ENCODE data around the gene ADAT3. TPM values are rescaled to one million over a fixed set of nuclear protein-coding genes. Genes with fewer than 3 reads are reported as not detected.

ADAT3 gene
- total RNA-seq, 1 donor from 2014 or later, result 2.4 TPM

DNA sequence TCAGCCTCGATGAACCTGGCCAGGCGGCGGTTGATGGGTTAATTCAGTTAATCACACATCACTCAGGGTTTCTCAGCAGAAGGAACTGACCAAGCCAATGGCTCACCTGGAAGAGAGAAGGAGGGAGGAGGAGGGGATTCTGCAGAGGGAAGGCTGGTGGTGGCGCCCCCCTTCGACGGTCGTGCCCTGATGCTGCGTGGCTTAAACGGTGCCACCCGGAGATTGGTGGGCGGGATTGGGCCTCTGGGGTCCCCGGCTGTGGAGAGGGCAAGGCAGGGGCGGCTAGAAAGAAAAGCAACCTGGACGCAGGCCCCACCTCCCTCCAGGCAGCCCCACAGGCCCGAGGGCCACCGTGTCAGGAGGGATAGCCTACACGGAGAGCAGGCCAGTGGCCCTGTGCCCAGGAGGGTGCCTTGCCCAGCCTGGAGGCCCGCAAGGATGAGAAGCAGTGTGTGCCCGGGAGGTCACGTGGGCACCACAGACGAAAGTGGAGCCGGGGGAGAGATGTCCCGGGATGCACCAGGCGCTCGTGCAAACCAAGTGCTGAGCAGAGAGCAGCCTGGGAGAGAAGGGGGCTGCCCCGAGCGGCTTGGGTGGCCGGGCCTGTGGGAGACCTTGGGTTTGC lies 51.8 kb downstream of the ADAT3 start:
- TF ChIP-seq, protein P1, sequence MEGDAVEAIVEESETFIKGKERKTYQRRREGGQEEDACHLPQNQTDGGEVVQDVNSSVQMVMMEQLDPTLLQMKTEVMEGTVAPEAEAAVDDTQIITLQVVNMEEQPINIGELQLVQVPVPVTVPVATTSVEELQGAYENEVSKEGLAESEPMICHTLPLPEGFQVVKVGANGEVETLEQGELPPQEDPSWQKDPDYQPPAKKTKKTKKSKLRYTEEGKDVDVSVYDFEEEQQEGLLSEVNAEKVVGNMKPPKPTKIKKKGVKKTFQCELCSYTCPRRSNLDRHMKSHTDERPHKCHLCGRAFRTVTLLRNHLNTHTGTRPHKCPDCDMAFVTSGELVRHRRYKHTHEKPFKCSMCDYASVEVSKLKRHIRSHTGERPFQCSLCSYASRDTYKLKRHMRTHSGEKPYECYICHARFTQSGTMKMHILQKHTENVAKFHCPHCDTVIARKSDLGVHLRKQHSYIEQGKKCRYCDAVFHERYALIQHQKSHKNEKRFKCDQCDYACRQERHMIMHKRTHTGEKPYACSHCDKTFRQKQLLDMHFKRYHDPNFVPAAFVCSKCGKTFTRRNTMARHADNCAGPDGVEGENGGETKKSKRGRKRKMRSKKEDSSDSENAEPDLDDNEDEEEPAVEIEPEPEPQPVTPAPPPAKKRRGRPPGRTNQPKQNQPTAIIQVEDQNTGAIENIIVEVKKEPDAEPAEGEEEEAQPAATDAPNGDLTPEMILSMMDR (IDR thresholded peaks at IDR 0.05), result peak; percentile 34
- TF ChIP-seq EZH2 (IDR thresholded peaks at IDR 0.05) (no peak), EZH2phosphoT487 (IDR thresholded peaks at IDR 0.05) (no peak)
- Histone ChIP-seq H3K27me3 (no peaks in the 10 kb centered on the region), H3F3A (ENCODE audit: low read depth) (no peaks in the 10 kb centered on the region), H3K4me3 (no peak overlapping the region), H3K79me2 (ENCODE audit: low read depth) (peaks cover 93% of the 10 kb centered on the region), H2AFZ (replicated peaks) (no peak overlapping the region), H3K36me3 (no peaks in the 10 kb centered on the region), H3K4me2 (no peak overlapping the region), H3K9me3 (ENCODE audit: low read depth) (no peaks in the 10 kb centered on the region), H3K4me1 (peaks cover 12% of the 10 kb centered on the region), H3K9ac (peak overlapping the region; percentile 37), H3K27ac (no peak overlapping the region), H4K20me1 (ENCODE audit: low read depth) (peaks cover 96% of the 10 kb centered on the region)
- Mint-ChIP-seq H3K4me1 (peaks cover 13% of the 10 kb centered on the region), H3K36me3 (peaks cover 4% of the 10 kb centered on the region), H3K27ac (no peak overlapping the region), H3K27me3 (ENCODE audit: insufficient read depth, low read depth) (no peaks in the 10 kb centered on the region), H3K4me3 (no peak overlapping the region), H3K9me3 (no peaks in the 10 kb centered on the region)
- DNase-seq (ENCODE audit: low spot score), result peak; percentile 40

DNA sequence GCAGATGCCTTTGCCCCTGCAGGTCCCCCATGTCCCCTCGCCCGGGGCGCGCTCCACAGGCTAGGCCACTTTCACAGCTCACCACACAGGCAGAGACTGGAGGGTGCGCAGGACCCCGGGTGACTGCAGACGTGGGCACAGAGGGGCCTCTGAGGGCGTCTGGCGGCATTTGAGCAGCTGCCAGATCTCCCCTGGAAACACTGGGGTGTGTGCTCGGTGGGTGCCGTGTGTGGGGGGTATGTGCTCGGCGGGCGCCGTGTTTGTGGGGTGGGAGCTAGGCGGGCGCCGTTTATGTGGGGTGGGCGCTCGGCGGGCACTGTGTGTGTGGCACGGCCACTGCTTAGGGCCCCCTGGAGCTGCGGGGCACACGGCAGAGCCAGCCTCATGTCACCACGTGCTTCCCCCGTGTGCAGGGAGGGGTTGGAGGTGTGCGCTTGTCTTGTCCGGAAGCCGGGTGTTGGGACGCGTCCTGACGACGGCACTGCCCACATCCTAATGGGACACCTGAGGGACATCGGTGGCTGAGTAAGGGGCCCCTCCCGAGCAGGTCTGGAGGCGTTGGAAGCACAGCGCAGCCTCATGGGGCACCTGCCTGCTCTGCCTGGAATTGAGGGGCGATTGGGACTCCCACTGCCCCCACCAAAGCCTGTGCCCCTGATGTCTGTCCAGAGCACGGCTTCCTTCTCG lies 52.5 kb downstream of the ADAT3 start:
- Mint-ChIP-seq H3K4me3 (no peak overlapping the region), H3K9me3 (no peaks in the 10 kb centered on the region), H3K27me3 (ENCODE audit: insufficient read depth, low read depth) (no peaks in the 10 kb centered on the region), H3K4me1 (peaks cover 13% of the 10 kb centered on the region), H3K27ac (no peak overlapping the region), H3K36me3 (no peaks in the 10 kb centered on the region)
- no peak overlapping the region for H3K4me2 ChIP-seq
- peaks cover 12% of the 10 kb centered on the region for H3K4me1 ChIP-seq
- no peak for TF ChIP-seq EZH2phosphoT487 (IDR thresholded peaks at IDR 0.05)
- H3F3A ChIP-seq (ENCODE audit: low read depth), result no peaks in the 10 kb centered on the region
- peaks cover 91% of the 10 kb centered on the region for H4K20me1 ChIP-seq (ENCODE audit: low read depth)
- no peaks in the 10 kb centered on the region for H3K36me3 ChIP-seq
- peak overlapping the region; percentile 37 for H3K9ac ChIP-seq
- no peak overlapping the region for H3K4me3 ChIP-seq
- DNase-seq (ENCODE audit: low spot score), result no peak
- H3K27ac ChIP-seq, result no peak overlapping the region
- H3K79me2 ChIP-seq (ENCODE audit: low read depth), result peaks cover 92% of the 10 kb centered on the region
- no peaks in the 10 kb centered on the region for H3K9me3 ChIP-seq (ENCODE audit: low read depth)
- H2AFZ ChIP-seq (replicated peaks), result no peak overlapping the region
- H3K27me3 ChIP-seq, result no peaks in the 10 kb centered on the region

DNA sequence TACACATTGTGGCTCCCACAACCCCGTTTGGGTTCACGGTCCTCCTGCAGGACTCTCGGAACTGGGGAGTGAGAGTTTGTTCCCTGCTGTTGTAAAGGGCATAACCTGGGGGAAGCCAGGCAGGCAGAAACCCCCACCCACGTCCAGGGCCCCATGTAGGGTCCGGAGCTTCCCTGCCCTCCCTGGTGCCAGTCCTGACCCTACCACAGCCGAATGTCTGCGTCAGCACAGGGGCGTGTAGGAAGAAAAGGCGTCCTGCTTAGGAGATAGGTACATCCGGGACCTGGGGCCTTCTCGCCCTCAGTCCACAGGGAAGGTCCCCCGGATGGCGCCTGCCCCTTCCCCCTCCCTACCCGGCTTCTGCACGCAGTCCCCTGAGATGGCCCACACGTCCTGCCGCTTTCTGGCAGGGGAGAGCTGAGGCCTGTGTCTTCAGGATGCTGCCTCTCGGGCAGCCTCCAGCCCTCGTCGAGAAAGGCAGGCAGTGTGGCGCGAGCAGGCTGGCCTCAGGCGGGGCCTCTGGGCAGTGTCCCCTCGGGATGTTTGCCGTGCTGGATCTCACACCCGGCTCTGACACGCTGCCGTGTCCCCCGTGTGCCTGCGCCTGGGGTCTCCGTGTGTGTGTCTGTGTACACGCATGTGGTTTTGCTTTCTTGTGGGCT lies 54.9 kb downstream of the ADAT3 start:
- H3K4me1 ChIP-seq, result peaks cover 12% of the 10 kb centered on the region
- no peaks in the 10 kb centered on the region for H3K36me3 ChIP-seq

More for the DNA sequence above, 54.9 kb downstream of the ADAT3 start:
- Histone ChIP-seq H3F3A (ENCODE audit: low read depth) (no peaks in the 10 kb centered on the region), H4K20me1 (ENCODE audit: low read depth) (peaks cover 91% of the 10 kb centered on the region), H3K4me3 (no peak overlapping the region), H3K27ac (no peak overlapping the region), H3K9me3 (ENCODE audit: low read depth) (no peaks in the 10 kb centered on the region), H3K27me3 (no peaks in the 10 kb centered on the region), H3K9ac (no peak overlapping the region), H3K79me2 (ENCODE audit: low read depth) (peaks cover 87% of the 10 kb centered on the region), H2AFZ (replicated peaks) (no peak overlapping the region), H3K4me2 (no peak overlapping the region)
- H3K27me3 Mint-ChIP-seq (ENCODE audit: insufficient read depth, low read depth), result no peaks in the 10 kb centered on the region
- peaks cover 13% of the 10 kb centered on the region for H3K4me1 Mint-ChIP-seq
- no peak overlapping the region for H3K4me3 Mint-ChIP-seq
- no peak overlapping the region for H3K27ac Mint-ChIP-seq
- no peaks in the 10 kb centered on the region for H3K36me3 Mint-ChIP-seq
- DNase-seq (ENCODE audit: low spot score), result no peak
- no peaks in the 10 kb centered on the region for H3K9me3 Mint-ChIP-seq
- TF ChIP-seq EZH2phosphoT487 (IDR thresholded peaks at IDR 0.05) (no peak), EZH2 (IDR thresholded peaks at IDR 0.05) (no peak)
- TF ChIP-seq, protein P1 (IDR thresholded peaks at IDR 0.05), result no peak
